ENCODE data around the gene CPNE9. TPM values are rescaled to one million over a fixed set of nuclear protein-coding genes. Genes with fewer than 3 reads are reported as not detected.

The CPNE9 gene
- polyA plus RNA-seq, 2 of the 4 experiments (the other 2 are of a cell fraction) = 0.03 TPM; not detected in 1

- ATAC-seq (no peak), FAIRE-seq (no peak), DNase-seq (ENCODE audit: low read depth in 1 of 2, low spot score in 1 of 2) (no peak)
- ChIA-PET CTCF (interaction anchor here (0.9 to 1.2 kb wide), 2 partner anchors 26 to 188 kb away, joined by 3 read pairs; no protein-coding TSS in a partner anchor), POLR2A (no interaction called here)
- H3K4me1 ChIP-seq = no peaks in the 10 kb centered on the region
- no peak overlapping the region for H3K4me3 ChIP-seq
- H3K4me2 ChIP-seq = no peak overlapping the region
- no peak overlapping the region for H3K27ac ChIP-seq
- 97% methylated on average over 4 of the region's 4 CpGs for WGBS (ENCODE audit: missing lambda C conversion rate)
- no peaks in the 10 kb centered on the region for H3K9me3 ChIP-seq
- TF ChIP-seq RFX5 (IDR thresholded peaks at IDR 0.05) = no peak
- TF ChIP-seq MAFK (IDR thresholded peaks at IDR 0.05; ENCODE audit: partially characterized antibody) = no peak
- TF ChIP-seq E2F6 (IDR thresholded peaks at IDR 0.05; ENCODE audit: borderline replicate concordance, low read depth) = no peak
Measured at GRCh38 chr3:9689757-9690156, 13.9 kb upstream of the CPNE9 start.

GRCh38 chr3:9690451-9691450, 12.9 kb upstream of the CPNE9 start:
- TF ChIP-seq MYC (IDR thresholded peaks at IDR 0.05; ENCODE audit: borderline replicate concordance, low read length) (no peak), PHF8 (IDR thresholded peaks at IDR 0.05; ENCODE audit: borderline replicate concordance, low read depth) (no peak), HEYL (CRISPR knock-in tag; IDR thresholded peaks at IDR 0.05) (no peak), USF2 (IDR thresholded peaks at IDR 0.05) (no peak), ESRRA (IDR thresholded peaks at IDR 0.05; ENCODE audit: borderline replicate concordance, low read length) (no peak), CEBPB (IDR thresholded peaks at IDR 0.05) (no peak), RFX5 (IDR thresholded peaks at IDR 0.05) (no peak), MAFK (IDR thresholded peaks at IDR 0.05; ENCODE audit: partially characterized antibody) (no peak), FOSL2 (IDR thresholded peaks at IDR 0.05) (no peak), FOSL2 (CRISPR knock-in tag; IDR thresholded peaks at IDR 0.05) (no peak), ATOH8 (CRISPR knock-in tag; IDR thresholded peaks at IDR 0.05; ENCODE audit: low read depth) (no peak), TP53 (CRISPR knock-in tag; IDR thresholded peaks at IDR 0.05) (no peak), HOXA7 (CRISPR knock-in tag; IDR thresholded peaks at IDR 0.05) (no peak), HDAC2 (IDR thresholded peaks at IDR 0.05) (no peak), POLR2A (IDR thresholded peaks at IDR 0.05; ENCODE audit: low read length) (no peak), RCOR1 (IDR thresholded peaks at IDR 0.05; ENCODE audit: low read depth, low read length) (no peak), NR3C1 (IDR thresholded peaks at IDR 0.05) (no peak), EP300 (IDR thresholded peaks at IDR 0.05) (no peak), CTCF (IDR thresholded peaks at IDR 0.05) (no peak), SREBF2 (IDR thresholded peaks at IDR 0.05) (no peak)
- FAIRE-seq (no peak), ATAC-seq (no peak), DNase-seq (ENCODE audit: low read depth in 1 of 2, low spot score in 1 of 2) (no peak)
- H3K4me3 ChIP-seq = no peak overlapping the region
- H3K9me3 ChIP-seq = no peaks in the 10 kb centered on the region
- no peak overlapping the region for H3K27ac ChIP-seq
- no peak overlapping the region for H3K4me2 ChIP-seq
- no peaks in the 10 kb centered on the region for H3K4me1 ChIP-seq
- CTCF ChIA-PET = interaction anchor here (0.9 to 3.0 kb wide), 5 partner anchors 12 to 189 kb away, joined by 3 to 15 read pairs (median 3); no protein-coding TSS in a partner anchor
- POLR2A ChIA-PET = no interaction called here
- 93% methylated on average over 15 of the region's 15 CpGs for WGBS (ENCODE audit: missing lambda C conversion rate)
